SK-N-SH treated with all-trans-retinoic acid at 6 μM for 48 hours (cell line): ENCODE data around the gene VWC2L.

ENCODE experiments used
- ATAC-seq: fragments of 200-7000 bp; cut with Tn5 transposase; 3 replicates; pipeline ENCODE4 v1.9.1; 2020; ENCODE audit warnings: mild to moderate bottlenecking, moderate library complexity
- ARNTL ChIP-seq: fragments of 450-650 bp; formaldehyde crosslinking; IDR thresholded peaks from 2 replicates; pipeline ENCODE4 v1.5.0; 2020; ENCODE audit warnings: low read depth, mild to moderate bottlenecking, moderate library complexity, borderline replicate concordance
- BACH2 ChIP-seq: fragments of 250-450 bp; sonication (Bioruptor Pico); IDR thresholded peaks from 2 replicates; pipeline ENCODE4 v1.9.0; 2021; ENCODE audit warnings: mild to moderate bottlenecking, borderline replicate concordance
- CSDC2 ChIP-seq: fragments of 250-450 bp; sonication (Bioruptor Pico); IDR thresholded peaks from 2 replicates; pipeline ENCODE4 v1.5.0; 2020; ENCODE audit warnings: mild to moderate bottlenecking, moderate library complexity
- ESRRG ChIP-seq: fragments of 250-450 bp; sonication (Bioruptor Pico); IDR thresholded peaks from 2 replicates; pipeline ENCODE4 v1.6.1; 2021; ENCODE audit warnings: mild to moderate bottlenecking
- GLIS3 ChIP-seq: fragments of 250-450 bp; sonication (Bioruptor Pico); IDR thresholded peaks from 2 replicates; pipeline ENCODE4 v1.5.0; 2020; ENCODE audit warnings: mild to moderate bottlenecking, moderate library complexity
- ISL1 ChIP-seq: fragments of 250-450 bp; sonication (Bioruptor Pico); IDR thresholded peaks from 2 replicates; pipeline ENCODE4 v2.1.2; 2022; ENCODE audit warnings: mild to moderate bottlenecking, moderate library complexity
- OSR1 ChIP-seq: fragments of 250-450 bp; sonication (Bioruptor Pico); IDR thresholded peaks from 2 replicates; pipeline ENCODE4 v1.8.0; 2022; ENCODE audit warnings: moderate library complexity, mild to moderate bottlenecking, inconsistent platforms
- PPARA ChIP-seq: fragments of 250-450 bp; sonication (Bioruptor Pico); IDR thresholded peaks from 2 replicates; pipeline ENCODE4 v1.5.0; 2020; ENCODE audit warnings: mild to moderate bottlenecking, borderline replicate concordance
- RARB ChIP-seq: fragments of 250-450 bp; sonication (Bioruptor Pico); IDR thresholded peaks from 2 replicates; pipeline ENCODE4 v1.8.0; 2021; ENCODE audit warnings: mild to moderate bottlenecking, moderate library complexity
- SNAI2 ChIP-seq: fragments of 250-450 bp; sonication (Bioruptor Pico); IDR thresholded peaks from 2 replicates; pipeline ENCODE4 v1.5.0; 2020; ENCODE audit warnings: mild to moderate bottlenecking, moderate library complexity
- TCF4 ChIP-seq: fragments of 250-450 bp; sonication (Bioruptor Pico); IDR thresholded peaks from 2 replicates; pipeline ENCODE4 v1.8.0; 2021; ENCODE audit warnings: mild to moderate bottlenecking, moderate library complexity, borderline replicate concordance
- TOX ChIP-seq: fragments of 250-450 bp; sonication (Bioruptor Pico); IDR thresholded peaks from 2 replicates; pipeline ENCODE4 v1.8.0; 2021; ENCODE audit warnings: mild to moderate bottlenecking, moderate library complexity, borderline replicate concordance
- ZC3H10 ChIP-seq: fragments of 250-450 bp; sonication (Bioruptor Pico); IDR thresholded peaks from 2 replicates; pipeline ENCODE4 v1.5.1; 2021; ENCODE audit warnings: mild to moderate bottlenecking, moderate library complexity
- ZFP3 ChIP-seq: fragments of 250-450 bp; sonication (Bioruptor Pico); IDR thresholded peaks from 2 replicates; pipeline ENCODE4 v1.5.0; 2020; ENCODE audit warnings: mild to moderate bottlenecking, moderate library complexity
- ZFP30 ChIP-seq: fragments of 450-650 bp; formaldehyde crosslinking; IDR thresholded peaks from 2 replicates; pipeline ENCODE4 v1.5.0; 2022; ENCODE audit warnings: mild to moderate bottlenecking, moderate library complexity
- ZNF565 ChIP-seq: fragments of 450-650 bp; formaldehyde crosslinking; conservative IDR thresholded peaks from 2 replicates; pipeline ENCODE4 v1.5.0; 2020; ENCODE audit warnings: low read depth, mild to moderate bottlenecking, moderate library complexity
- ZNF70 ChIP-seq: fragments of 450-650 bp; formaldehyde crosslinking; IDR thresholded peaks from 2 replicates; pipeline ENCODE4 v1.5.0; 2020; ENCODE audit warnings: mild to moderate bottlenecking, moderate library complexity
- ZNF8 ChIP-seq: fragments of 450-650 bp; formaldehyde crosslinking; IDR thresholded peaks from 2 replicates; pipeline ENCODE4 v1.5.0; 2020; ENCODE audit warnings: mild to moderate bottlenecking, moderate library complexity
- TF ChIP-seq, protein P1 (sequence below): fragments of 250-450 bp; sonication (Bioruptor Pico); IDR thresholded peaks from 2 replicates; pipeline ENCODE4 v1.5.1; 2020; ENCODE audit warnings: low read depth, mild to moderate bottlenecking, moderate library complexity
- TF ChIP-seq, protein P2 (sequence below): fragments of 250-450 bp; sonication (Bioruptor Pico); IDR thresholded peaks from 2 replicates; pipeline ENCODE4 v1.8.0; 2021; ENCODE audit warnings: low read depth, mild to moderate bottlenecking, moderate library complexity, borderline replicate concordance
- TF ChIP-seq, protein P3 (sequence below): fragments of 250-450 bp; sonication (Bioruptor Pico); IDR thresholded peaks from 2 replicates; pipeline ENCODE4 v1.5.1; 2021; ENCODE audit warnings: mild to moderate bottlenecking, moderate library complexity
- TF ChIP-seq, protein P4 (sequence below): fragments of 250-450 bp; sonication (Bioruptor Pico); IDR thresholded peaks from 2 replicates; pipeline ENCODE4 v1.8.0; 2020; ENCODE audit warnings: mild to moderate bottlenecking, moderate library complexity, borderline replicate concordance

The VWC2L gene

DNA sequence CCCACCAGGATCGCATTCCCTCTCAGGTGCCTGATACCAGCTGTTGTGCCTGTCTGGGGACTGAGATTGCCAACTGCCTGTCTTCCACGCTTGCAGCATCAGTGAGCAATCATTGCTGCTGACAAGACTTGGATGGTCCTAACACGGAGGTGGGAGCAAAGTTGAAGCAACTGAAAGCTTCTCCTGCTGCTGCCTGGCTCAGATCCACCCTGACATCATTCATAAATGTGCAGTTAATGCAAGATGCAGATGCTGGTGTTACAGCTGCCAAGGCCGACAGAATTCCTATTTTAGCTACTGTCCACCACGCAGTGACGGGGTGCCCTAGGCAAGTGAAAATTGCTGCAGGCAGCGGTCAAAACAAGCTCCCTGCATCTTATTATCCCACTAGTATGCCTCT lies 131.4 kb downstream of the VWC2L start:
- no peak for ATAC-seq
- TF ChIP-seq RARB (CRISPR knock-in tag) (no peak), ZNF8 (CRISPR knock-in tag) (no peak), ISL1 (CRISPR knock-in tag) (no peak), ZFP3 (CRISPR knock-in tag) (no peak), BACH2 (no peak), ZNF565 (CRISPR knock-in tag) (no peak), ESRRG (CRISPR knock-in tag) (no peak), PPARA (CRISPR knock-in tag) (no peak), ARNTL (CRISPR knock-in tag) (no peak), GLIS3 (CRISPR knock-in tag) (no peak), OSR1 (no peak), ZFP30 (CRISPR knock-in tag) (no peak), ZC3H10 (CRISPR knock-in tag) (no peak), TOX (CRISPR knock-in tag) (no peak), ZNF70 (CRISPR knock-in tag) (no peak), TCF4 (no peak), SNAI2 (CRISPR knock-in tag) (no peak)
- TF ChIP-seq, protein P1, sequence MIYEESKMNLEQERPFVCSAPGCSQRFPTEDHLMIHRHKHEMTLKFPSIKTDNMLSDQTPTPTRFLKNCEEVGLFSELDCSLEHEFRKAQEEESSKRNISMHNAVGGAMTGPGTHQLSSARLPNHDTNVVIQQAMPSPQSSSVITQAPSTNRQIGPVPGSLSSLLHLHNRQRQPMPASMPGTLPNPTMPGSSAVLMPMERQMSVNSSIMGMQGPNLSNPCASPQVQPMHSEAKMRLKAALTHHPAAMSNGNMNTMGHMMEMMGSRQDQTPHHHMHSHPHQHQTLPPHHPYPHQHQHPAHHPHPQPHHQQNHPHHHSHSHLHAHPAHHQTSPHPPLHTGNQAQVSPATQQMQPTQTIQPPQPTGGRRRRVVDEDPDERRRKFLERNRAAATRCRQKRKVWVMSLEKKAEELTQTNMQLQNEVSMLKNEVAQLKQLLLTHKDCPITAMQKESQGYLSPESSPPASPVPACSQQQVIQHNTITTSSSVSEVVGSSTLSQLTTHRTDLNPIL (CRISPR knock-in tag) = no peak
- TF ChIP-seq, protein P2, sequence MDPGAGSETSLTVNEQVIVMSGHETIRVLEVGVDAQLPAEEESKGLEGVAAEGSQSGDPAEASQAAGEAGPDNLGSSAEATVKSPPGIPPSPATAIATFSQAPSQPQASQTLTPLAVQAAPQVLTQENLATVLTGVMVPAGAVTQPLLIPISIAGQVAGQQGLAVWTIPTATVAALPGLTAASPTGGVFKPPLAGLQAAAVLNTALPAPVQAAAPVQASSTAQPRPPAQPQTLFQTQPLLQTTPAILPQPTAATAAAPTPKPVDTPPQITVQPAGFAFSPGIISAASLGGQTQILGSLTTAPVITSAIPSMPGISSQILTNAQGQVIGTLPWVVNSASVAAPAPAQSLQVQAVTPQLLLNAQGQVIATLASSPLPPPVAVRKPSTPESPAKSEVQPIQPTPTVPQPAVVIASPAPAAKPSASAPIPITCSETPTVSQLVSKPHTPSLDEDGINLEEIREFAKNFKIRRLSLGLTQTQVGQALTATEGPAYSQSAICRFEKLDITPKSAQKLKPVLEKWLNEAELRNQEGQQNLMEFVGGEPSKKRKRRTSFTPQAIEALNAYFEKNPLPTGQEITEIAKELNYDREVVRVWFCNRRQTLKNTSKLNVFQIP (CRISPR knock-in tag) = no peak

DNA sequence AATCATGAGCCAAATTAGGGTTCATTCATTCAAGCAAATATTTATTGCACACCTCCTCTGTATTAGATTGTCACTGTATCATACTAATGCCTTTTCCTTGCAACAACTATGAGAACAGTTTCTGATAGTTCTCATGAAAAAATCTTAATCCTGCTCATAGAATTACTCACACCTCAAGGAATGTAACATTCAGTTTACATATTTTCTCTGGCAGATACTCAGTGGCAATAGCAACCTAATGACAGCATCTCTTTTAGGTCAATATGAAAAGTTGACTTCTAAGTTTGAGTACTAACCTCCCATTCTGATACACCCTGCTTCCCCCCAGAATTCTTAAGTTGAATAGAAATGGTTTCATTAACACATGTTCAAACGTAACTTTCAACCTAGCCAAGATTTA lies 132.0 kb downstream of the VWC2L start:
- TF ChIP-seq ZNF565 (CRISPR knock-in tag) = no peak
- no peak for TF ChIP-seq TOX (CRISPR knock-in tag)
- no peak for TF ChIP-seq ZC3H10 (CRISPR knock-in tag)
- no peak for TF ChIP-seq TCF4
- TF ChIP-seq PPARA (CRISPR knock-in tag) = no peak
- TF ChIP-seq CSDC2 (CRISPR knock-in tag) = no peak
- TF ChIP-seq ZNF8 (CRISPR knock-in tag) = no peak
- TF ChIP-seq, protein P3, sequence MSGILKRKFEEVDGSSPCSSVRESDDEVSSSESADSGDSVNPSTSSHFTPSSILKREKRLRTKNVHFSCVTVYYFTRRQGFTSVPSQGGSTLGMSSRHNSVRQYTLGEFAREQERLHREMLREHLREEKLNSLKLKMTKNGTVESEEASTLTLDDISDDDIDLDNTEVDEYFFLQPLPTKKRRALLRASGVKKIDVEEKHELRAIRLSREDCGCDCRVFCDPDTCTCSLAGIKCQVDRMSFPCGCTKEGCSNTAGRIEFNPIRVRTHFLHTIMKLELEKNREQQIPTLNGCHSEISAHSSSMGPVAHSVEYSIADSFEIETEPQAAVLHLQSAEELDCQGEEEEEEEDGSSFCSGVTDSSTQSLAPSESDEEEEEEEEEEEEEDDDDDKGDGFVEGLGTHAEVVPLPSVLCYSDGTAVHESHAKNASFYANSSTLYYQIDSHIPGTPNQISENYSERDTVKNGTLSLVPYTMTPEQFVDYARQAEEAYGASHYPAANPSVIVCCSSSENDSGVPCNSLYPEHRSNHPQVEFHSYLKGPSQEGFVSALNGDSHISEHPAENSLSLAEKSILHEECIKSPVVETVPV = no peak
- peak; percentile 50; the same call in 2 of the 3 replicates for ATAC-seq

DNA sequence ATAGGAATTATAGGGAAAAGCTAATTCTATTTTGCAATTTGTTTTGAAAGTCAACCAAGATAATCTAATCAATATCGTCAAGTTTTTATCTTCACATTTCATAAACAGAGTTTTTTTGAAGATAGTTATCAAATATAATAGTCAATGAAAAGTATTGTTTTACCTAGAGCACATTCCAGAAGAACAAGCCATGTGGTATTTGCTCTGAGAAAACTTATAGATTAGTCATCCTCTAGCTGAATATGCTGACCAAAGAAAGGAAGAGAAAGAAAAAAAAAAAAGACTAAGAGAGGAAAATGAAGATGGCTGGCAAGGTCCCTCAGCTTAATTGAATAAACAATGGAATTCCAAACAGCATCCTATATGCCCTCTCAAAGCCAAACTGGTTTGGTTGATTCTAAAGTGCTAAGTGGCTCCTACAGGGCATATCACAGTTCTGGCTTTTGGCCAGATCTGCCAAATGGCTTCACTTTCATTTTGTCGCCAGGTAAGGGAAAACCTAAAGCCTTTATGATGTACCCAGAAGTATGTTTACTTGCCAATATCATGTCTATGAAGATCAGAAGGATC lies 132.6 kb downstream of the VWC2L start:
- TF ChIP-seq GLIS3 (CRISPR knock-in tag) (no peak), PPARA (CRISPR knock-in tag) (no peak)
- TF ChIP-seq, all 23 proteins: peak for 0
- peak; percentile 65 for ATAC-seq

DNA sequence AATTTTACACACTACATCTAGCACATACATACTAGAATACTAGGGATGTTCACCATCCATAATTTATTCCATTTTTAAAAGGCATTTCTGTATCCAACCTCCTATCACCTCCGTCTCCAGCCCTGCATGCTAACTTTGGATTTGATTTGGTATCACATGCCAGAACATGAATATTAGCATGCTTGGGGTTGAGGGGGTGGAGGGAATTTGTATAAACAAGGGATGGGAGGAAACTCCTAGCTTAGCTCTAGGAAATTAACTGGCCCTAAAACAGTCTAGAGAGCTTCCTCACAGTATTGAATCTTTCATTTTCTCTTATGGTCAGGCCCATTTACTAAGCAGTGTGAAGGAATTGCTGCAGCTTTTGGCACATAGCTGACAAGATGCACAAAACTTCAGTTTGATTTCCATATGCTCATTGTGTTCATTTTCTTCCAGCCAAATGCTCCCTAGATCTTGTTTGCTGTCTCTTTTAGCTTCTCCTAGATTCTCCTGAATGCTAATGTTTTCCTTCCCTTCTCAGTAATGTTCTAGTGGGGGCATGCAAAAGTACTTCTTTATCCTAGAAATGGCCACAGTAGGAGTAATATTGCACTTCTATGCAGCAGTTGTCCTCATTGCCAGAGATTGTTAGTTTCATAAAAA lies 135.2 kb downstream of the VWC2L start:
- ATAC-seq = no peak
- TF ChIP-seq, protein P4, sequence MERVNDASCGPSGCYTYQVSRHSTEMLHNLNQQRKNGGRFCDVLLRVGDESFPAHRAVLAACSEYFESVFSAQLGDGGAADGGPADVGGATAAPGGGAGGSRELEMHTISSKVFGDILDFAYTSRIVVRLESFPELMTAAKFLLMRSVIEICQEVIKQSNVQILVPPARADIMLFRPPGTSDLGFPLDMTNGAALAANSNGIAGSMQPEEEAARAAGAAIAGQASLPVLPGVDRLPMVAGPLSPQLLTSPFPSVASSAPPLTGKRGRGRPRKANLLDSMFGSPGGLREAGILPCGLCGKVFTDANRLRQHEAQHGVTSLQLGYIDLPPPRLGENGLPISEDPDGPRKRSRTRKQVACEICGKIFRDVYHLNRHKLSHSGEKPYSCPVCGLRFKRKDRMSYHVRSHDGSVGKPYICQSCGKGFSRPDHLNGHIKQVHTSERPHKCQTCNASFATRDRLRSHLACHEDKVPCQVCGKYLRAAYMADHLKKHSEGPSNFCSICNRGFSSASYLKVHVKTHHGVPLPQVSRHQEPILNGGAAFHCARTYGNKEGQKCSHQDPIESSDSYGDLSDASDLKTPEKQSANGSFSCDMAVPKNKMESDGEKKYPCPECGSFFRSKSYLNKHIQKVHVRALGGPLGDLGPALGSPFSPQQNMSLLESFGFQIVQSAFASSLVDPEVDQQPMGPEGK (CRISPR knock-in tag) = no peak
- TF ChIP-seq SNAI2 (CRISPR knock-in tag) (no peak), ESRRG (CRISPR knock-in tag) (no peak), ZNF8 (CRISPR knock-in tag) (no peak), RARB (CRISPR knock-in tag) (no peak), PPARA (CRISPR knock-in tag) (no peak)
